Thyroid gland (tissue), 4 donors: ENCODE measurements around the gene ERBB3.

Source experiments
- POLR2A ChIP-seq, 2 donors: fragments of 450-650 bp; IDR thresholded peaks; one replicate each; pipeline ENCODE4 v1.6.1; 2017; ENCODE audit warnings: antibody characterized with exemption in 2 of 2, mild to moderate bottlenecking in 2 of 2, moderate library complexity in 1 of 2
- TF ChIP-seq, protein P1 (sequence below), 6 experiments: fragments of 200-600 bp in 3 of 6; fragments of 450-650 bp in 3 of 6; sonication (generic) in 3 of 6; IDR thresholded peaks; one replicate each; pipeline ENCODE4 v1.5.1; 2016 to 2019; ENCODE audit warnings: antibody characterized with exemption in 6 of 6, mild to moderate bottlenecking in 2 of 6, inconsistent platforms in 1 of 6, moderate library complexity in 1 of 6

DNA sequence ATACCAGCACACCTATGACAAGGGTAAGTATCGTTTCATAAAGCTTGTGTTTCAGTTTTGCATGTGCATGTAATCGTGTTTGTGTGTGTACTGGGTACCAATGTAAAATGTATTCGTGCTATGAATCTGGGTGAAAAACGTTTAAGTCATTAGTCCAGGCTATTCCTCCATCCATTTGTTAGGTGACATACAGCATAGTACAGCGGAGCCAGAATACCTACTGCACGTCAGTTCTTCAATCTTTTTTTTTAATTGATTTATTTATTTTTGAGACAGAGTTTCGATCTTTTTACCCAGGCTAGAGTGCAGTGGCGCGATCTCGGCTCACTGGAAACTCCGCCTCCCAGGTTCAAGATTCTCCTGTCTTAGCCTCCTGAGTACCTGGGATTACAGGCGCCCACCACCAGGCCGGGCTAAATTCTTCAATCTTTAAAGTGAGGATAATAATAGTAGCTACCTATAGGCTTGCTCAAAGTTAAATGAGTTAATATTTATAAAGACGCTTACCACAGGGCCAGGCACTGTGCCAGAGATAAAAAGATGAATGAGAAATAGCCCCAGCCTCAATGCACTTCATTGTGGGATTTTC is 38.9 kb upstream of the ERBB3 start:
- TF ChIP-seq, protein P1, sequence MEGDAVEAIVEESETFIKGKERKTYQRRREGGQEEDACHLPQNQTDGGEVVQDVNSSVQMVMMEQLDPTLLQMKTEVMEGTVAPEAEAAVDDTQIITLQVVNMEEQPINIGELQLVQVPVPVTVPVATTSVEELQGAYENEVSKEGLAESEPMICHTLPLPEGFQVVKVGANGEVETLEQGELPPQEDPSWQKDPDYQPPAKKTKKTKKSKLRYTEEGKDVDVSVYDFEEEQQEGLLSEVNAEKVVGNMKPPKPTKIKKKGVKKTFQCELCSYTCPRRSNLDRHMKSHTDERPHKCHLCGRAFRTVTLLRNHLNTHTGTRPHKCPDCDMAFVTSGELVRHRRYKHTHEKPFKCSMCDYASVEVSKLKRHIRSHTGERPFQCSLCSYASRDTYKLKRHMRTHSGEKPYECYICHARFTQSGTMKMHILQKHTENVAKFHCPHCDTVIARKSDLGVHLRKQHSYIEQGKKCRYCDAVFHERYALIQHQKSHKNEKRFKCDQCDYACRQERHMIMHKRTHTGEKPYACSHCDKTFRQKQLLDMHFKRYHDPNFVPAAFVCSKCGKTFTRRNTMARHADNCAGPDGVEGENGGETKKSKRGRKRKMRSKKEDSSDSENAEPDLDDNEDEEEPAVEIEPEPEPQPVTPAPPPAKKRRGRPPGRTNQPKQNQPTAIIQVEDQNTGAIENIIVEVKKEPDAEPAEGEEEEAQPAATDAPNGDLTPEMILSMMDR (IDR thresholded peaks at IDR 0.05): no peak
- TF ChIP-seq POLR2A (IDR thresholded peaks at IDR 0.05): no peak
